Measurements from ENCODE around the gene PRRG2.
A peak's percentile ranks its signal among the peaks of the same experiment; 100 is the strongest.

PRRG2 gene

DNA sequence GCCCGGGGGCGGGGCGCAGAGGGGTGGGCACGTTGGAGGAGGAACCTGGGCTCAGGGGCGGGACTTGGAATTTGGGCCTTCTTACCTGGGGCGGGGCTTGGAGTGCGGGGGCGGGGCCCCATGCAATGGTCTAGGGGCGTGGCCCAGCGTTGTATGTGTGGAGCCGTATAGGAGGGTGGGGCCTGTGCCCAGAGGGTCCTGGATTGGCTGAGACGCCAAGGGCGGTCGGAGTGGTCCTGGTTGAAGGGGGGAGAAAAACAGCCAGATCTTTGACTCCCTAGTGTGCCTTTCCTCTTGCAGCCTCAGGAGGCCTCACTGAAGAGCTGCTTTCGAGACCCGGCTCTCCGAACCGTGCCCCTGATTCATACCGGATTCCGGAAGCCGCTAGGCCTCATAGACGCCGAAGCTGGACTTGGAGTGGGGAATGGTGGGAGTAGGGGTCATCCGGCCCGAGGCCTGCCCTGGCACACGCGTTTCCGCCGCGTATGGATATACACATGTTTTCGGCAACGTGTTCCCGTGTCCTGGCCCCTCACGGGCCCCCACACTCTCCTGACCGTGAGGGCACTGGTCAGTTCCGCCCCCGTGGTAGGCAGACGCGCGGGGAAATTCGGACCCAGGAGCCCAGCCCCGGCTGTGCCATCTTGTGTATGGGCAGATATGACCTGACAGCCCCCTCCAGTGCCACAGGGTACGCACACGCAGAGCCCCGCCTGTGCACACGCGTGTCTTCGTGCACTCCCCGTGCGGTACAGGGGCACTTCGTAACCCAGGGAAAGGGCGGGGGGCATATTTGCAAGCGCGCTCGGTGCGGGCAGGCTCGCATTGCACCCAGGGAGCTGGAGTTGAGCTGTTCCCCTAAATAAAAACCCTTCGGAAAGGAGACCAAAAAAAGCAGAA lies 9.2 kb downstream of the PRRG2 start:
- DNase-seq = peak; percentile 97

DNA sequence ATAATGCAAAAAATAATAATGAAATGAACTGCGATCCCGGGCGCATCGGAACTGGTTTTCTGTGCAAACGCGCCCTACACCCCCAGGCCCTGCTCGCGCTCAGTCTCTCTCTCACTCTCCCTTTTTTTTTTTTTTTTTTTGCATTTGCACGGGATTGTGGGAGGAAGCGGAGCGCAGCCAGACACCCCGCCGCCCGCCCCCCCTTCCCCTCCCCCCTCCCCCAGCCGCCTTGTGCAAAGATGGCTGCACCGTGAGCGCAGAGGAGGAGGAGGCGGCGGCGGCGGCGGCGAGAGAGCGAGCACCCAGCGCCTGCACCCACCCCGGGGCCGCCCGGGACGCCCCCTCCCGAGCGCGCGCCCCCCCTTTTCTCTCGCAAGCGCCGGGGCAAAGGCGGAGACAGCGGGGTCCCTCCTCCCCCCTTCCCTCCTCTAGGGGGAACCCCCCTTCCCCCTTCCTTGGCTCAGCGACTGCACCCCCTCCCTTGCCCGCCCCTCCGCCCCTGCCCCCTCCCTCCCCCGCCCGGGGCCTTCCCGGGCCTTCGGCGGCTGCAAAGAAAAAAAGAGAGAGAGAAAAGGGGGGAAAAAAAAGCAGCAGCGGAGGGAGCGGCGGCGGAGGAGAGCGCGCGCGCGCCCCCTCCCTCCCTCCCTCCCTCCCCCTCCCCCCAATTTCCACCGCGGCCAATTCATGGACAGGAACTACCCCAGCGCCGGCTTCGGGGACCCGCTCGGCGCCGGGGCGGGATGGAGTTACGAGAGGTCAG lies 10.0 kb downstream of the PRRG2 start, which contains the start of gene PRR12:
Gene PRR12, plus strand, starts transcription at position 212 of the 760 bp plus-strand sequence. Its CDS starts 473 bp downstream, at position 685.
- DNase-seq = peak; percentile 91

DNA sequence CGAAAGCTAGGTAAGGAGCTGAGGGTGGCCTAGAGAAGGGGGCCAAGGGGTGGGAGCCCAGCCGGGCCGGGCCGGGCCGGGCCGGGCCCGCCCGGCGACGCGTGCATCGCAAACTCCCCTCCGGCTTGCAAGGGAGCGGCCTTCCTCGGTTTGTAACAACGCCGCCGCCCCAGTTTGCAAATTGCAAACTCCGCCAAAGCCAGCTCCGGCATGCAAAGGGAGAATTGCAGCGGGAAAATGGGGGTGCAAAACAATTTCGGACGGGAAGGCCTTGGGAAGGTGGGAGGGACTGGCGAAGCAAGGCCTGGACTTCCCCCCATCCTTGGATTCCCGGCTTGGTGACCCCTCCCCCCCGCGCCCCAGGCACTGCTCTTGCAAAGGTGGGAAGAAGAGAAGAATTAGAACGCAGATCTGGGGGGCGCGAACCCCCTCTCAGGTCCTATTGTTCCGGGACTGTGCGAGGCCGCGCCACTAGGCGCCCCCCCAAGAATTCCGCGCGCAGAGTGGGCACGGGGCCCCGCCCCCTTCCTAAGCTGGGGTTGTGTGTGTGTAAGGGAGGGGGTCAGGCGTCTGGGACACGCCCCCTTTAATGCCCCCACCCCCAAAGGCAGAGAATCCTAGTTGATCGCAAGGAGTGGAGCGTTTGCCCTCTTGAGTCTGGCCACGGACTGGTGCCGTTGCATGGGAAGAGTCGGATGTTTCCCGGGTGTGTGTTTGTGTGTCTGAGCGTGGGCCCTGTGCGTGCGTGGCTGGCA lies 10.8 kb downstream of the PRRG2 start:
- DNase-seq = peak; percentile 75

DNA sequence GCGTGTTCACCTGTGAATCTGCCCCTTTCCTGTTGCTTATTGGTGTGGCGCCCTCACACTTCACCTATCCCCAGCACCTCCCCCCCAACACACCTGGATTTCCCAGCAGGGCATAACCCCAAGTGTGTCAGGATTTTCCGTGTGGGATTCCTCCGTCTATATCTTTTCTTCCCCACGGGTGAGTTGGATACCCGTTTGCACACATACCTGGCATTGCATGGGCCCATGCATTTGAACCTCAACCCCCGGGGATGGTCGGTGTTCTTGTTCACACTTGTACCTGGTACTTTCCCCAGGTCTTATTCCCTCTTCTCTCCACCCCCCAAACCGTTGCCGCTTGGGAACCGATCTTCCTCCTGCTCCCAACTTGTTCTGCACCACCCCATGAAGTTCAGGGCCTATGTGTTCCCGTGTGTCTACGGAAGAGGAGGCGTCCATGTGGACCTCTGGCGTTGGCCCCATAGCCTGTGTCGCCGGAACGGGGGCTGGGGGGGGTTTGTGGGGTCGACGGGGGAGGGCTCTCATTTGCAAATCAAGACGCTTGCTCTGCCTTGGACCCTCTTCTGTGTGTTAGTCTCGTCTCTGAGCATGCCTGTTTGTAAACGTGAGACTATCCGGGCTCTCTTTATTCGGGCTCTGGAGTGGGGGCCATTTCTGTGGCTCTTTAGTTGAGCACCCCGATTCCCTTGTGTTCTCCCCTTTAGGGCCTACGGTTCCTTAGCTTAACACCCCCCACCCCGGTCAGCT lies 11.5 kb downstream of the PRRG2 start:
- peak; percentile 35 for DNase-seq

DNA sequence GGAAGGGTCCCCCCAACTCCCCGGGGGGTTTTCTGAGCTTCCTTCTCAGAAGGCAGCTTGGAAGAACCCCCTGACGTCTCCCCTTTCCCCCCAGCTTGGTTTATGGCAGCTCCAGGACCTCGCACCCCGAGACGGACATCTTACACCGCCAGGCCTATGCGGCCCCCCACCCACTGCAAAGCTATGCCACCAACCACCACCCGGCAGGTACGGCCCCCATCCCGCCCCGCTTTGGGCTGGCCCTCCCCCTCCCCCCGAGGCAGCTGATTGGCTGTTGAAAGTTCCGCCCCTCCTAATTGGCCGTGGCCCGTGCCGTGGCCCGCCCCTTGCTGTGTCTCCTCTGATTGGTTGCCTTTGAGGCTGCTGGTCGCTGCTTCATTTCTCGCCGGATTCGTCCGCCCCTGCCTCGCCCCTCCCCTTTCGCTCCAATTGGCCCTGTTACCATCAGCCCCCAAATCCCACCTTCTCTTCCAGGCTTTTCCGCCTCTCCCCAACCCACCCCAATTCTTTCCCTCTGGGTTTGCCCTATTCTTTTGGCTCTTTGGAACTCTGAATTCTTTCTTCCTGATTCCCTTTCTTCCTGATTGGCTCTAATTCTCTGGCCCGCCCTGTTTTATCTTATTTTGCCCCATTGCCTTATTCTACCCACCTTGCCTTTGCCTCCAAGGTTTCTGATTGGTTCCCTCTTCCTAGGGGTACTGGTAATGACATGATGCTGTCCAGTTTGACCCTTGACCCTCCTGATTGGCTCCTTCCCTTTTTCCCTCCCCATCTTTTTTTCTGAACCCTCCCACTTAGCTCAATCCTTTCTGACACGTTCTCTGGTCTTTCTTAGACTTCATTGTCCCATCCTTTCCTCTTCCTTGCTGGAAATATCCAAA lies 12.4 kb downstream of the PRRG2 start:
- peak; percentile 96 for DNase-seq

DNA sequence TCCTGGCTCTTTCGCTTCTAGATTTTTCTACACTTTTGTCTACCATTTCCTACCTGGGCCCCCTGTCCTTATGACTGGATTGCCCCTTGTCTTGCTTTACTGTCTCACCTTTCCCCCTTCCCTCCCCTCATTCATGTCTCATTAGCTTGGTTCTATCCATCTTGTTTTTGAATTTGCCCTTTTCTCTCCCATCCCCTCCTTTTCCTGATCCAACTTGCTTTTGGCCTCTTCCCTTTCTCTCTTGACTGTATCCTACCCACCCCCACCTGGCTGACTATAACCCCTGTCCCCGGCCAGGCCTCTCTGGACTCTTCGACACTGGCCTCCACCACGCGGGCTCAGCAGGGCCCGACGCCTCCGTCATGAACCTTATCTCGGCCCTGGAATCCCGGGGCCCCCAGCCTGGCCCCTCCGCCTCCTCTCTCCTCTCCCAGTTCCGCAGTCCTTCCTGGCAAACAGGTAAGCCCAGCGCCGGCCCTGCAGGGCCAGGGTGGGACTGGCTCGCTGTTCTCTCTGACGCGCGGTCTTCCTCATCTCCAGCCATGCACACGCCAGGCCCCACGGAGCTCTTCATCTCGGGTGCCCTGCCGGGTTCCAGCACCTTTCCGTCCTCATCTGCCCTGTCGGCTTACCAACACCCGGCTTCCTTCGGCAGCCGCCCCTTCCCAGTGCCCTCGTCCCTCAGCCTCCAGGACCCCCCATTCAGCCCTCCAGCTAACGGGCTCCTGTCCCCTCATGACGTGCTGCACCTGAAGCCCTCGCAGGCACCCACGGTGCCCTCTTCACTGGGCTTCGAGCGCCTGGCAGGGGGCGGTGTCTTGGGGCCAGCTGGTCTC lies 13.3 kb downstream of the PRRG2 start:
- no peak for DNase-seq

DNA sequence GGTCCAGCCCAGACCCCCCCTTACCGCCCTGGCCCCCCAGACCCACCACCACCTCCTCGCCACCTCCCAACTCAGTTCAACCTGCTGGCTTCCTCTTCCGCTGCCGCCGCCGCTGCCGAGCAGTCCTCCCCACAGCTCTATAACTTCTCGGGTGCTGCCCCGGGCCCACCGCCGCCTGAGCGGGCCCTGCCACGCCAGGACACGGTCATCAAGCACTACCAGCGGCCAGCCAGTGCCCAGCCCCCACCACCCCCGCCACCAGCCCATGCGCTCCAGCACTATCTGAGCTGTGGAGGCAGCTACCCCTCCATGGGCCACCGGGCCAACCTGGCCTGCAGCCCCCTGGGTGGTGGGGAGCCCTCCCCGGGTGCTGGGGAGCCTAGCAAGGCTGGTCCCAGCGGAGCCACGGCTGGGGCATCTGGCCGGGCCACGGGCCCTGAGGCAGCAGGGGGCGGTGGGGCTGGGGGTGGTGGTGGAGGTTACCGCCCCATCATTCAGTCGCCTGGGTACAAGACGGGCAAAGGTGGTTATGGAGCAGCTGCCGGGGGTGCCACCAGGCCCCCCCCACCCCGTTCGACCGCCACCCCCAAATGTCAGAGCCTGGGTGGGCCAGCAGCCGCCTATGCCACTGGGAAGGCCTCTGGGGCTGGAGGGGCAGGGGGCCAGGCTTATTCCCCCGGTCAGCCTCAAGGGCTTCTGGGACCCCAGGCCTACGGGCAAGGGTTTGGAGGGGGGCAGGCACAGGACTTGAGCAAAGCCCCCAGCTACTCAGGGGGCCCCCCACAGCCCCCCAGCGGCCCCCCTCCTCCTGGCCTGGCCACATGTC lies 14.1 kb downstream of the PRRG2 start:
- no peak for DNase-seq

DNA sequence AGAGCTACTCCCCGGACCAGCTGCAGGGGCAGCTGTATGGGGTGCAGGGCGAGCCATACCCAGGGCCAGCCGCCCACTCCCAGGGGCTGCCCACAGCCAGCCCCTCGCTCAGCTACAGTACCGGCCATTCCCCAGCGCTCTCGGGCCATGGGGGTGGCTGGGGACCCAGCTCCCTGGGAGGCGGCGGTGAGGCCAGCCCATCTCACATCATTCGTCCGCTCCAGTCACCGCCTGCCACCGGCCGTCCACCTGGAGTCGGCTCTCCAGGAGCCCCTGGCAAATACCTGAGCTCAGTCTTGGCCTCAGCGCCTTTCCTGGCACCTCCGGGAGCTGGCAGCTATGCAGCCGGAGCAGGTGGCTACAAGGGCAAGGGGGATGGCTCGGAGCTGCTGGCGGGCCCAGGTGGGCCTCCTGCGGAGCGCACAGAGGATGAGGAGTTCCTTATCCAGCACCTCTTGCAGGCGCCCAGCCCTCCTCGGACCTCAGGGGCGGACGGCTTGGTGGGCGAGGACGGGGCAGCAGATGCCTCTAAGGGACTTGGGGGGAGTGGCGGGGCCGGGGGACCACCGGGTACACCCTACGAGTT lies 14.8 kb downstream of the PRRG2 start:
- DNase-seq = no peak

DNA sequence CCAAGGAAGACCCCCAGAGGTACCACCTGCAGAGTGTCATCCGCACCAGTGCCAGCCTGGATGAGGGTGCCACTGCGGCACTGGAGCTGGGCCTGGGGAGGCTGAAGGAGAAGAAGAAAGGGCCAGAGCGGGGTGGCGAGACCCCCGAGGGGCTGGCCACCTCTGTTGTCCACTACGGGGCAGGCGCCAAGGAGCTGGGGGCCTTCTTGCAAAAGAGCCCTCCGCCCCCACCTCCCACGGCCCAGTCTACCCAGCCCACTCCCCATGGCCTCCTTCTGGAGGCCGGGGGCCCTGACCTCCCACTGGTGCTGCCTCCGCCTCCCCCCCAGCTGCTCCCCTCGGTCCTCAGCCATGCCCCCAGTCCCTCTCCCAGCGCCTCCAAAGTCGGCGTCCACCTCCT lies 15.3 kb downstream of the PRRG2 start:
- DNase-seq = no peak

DNA sequence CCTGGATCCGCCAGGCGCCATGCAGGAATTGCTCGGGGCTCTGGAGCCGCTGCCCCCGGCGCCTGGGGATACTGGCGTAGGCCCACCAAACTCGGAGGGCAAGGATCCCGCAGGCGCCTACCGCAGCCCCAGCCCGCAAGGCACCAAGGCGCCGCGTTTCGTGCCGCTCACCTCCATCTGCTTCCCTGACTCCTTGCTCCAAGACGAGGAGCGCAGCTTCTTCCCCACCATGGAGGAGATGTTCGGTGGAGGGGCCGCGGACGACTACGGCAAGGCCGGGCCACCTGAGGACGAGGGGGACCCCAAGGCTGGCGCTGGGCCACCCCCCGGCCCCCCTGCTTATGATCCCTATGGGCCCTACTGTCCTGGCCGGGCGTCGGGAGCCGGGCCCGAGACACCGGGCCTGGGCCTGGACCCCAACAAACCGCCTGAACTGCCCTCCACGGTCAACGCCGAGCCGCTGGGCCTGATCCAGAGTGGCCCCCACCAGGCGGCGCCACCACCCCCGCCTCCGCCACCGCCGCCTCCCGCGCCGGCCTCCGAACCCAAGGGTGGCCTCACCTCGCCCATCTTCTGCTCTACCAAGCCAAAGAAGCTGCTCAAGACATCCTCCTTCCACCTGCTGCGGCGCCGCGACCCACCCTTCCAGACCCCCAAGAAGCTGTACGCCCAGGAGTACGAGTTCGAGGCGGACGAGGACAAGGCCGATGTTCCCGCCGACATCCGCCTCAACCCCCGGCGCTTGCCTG lies 16.0 kb downstream of the PRRG2 start:
- DNase-seq = no peak

DNA sequence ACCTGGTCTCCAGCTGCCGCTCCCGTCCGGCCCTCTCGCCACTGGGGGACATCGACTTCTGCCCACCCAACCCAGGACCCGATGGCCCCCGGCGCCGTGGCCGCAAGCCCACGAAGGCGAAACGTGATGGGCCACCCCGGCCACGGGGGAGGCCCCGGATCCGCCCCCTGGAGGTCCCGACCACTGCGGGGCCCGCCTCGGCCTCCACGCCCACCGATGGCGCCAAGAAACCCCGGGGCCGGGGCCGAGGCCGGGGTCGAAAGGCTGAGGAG lies 16.5 kb downstream of the PRRG2 start:
- DNase-seq = no peak

DNA sequence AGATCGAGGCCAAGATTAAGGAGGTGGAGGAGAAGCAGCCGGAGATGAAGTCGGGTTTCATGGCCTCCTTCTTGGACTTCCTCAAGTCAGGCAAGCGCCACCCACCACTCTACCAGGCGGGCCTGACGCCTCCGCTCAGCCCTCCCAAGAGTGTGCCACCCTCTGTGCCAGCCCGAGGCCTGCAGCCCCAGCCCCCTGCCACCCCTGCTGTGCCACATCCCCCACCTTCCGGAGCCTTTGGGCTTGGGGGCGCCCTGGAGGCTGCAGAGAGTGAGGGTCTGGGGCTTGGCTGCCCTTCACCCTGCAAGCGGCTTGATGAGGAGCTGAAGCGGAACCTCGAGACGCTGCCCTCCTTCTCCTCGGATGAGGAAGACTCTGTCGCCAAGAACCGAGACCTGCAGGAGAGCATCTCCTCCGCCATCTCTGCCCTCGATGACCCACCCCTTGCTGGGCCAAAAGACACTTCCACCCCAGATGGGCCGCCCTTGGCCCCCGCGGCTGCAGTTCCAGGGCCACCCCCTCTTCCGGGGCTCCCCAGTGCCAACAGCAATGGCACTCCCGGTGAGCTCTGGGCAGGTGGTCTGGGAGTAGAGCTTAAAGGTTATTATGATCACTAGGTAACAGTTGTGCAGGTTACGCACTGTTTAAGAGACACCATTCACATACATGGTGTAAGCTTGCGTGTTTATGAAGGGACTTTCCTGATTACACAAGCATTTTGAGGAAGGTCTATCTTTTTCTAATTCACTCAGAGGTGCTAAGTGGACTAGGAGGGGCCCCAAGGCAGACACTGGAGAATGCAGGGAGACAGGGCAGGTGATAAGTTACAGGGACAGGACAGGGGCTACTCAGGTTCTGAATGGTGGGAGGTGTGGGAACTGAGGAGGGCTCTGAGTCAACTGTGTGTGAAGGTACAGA lies 18.5 kb downstream of the PRRG2 start:
- DNase-seq = no peak

DNA sequence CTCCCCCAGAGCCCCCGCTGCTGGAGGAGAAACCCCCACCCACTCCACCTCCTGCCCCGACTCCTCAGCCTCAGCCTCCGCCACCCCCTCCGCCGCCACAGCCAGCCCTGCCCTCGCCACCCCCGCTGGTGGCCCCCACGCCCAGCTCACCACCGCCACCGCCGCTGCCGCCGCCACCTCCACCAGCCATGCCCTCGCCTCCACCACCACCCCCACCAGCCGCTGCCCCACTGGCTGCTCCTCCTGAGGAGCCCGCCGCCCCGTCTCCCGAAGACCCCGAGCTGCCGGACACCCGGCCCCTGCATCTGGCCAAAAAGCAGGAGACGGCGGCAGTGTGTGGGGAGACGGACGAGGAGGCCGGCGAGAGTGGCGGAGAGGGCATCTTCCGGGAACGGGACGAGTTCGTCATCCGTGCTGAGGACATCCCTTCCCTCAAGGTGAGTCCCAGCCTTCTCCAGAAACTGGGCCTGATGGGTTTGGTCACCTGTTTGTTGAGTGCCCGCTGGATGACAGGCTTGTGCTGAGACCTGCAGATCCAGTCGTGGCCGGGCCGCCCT lies 20.4 kb downstream of the PRRG2 start:
- no peak for DNase-seq

DNA sequence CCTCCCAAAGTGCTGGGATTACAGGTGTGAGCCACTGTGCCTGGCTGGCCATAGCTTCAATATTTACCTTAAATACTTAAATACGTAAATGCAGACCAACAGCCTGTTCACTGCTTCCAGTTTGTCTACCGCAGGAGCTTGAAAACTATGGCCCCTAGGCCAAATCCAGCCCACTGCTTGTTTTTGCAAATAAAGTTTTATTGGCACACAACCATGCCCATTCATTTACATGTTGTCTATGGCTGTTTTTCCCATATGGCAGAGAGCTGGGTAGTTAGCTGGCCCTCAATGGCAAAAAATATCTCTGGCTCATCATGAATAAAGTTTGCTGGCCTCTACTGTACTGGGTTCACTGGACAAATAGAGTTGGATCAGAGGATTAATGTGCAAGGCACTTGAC lies 21.7 kb downstream of the PRRG2 start:
- no peak for DNase-seq

DNA sequence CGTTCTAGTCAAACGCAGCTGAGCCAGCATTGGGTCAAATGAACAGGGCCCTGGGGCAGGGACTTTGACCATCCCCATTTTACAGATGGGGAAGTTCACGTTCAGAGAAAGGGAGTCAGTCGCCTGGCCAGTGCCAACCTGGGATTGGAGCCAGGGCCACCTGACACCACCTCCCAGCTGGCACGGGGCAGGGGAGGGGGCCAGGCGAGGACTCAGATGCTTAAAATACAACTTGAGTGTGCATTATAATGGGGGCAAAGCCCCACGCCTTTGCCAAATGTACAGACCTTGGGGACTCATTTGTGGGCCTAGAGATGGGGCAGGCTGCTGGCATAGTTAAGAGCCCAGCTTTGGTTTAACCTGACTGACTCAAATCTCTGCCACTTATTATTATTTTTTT lies 24.5 kb downstream of the PRRG2 start:
- no peak for DNase-seq

DNA sequence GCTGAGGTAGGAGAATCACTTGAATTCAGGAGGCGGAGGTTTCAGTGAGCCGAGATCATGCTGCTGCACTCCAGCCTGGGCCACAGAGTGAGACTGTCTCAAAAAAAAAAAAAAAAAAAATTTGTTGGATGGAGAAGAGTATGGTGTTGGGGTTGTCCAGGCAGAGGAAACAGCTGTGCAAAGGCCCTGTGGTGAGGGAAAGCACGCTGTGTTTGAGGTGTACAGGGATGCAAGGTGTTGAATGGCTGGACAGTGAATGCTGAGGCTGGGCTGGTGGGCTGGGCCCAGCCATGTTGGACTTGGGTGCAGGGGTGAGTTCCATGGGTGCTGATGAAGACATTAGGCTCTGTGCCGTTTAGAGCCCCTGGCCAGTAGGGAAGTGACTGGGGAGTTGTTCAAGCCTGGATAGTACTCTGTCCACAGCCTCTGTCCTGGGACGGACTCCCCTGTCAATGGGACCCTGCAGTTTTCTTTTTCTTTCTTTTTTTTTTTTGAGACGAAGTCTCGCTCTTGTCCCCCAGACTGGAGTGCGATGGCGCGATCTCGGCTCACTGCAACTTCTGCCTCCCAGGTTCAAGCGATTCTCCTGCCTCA lies 28.5 kb downstream of the PRRG2 start:
- no peak for DNase-seq

DNA sequence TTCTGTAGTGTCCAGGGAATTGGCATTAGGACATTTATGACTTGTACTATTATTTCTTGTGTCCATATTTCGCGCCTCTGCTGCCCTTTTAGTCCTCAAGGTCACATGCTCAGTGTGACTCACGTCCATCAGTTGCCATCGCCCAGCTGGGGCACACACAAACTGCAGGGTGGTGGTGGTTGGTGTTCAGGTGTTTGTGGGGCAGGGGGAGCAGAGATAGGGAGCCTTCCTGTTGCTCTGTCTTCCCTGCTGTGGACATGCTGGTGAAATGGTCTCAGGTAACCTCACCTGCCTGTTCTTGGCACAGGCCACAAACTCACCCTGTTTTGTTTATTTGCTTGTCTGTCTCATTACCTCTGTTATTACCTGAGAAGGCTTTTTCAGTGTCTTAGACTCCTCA lies 32.3 kb downstream of the PRRG2 start:
- no peak for DNase-seq
